Activated B cell treated with CpG ODN at 0.5 μM for 24 hours (primary cell): ENCODE measurements around the gene REG3A. TPM values are rescaled to one million over a fixed set of nuclear protein-coding genes. Genes with fewer than 3 reads are reported as not detected.

Experiments used
- ATAC-seq: fragments of 200-7000 bp; cut with Tn5 transposase; one replicate; pipeline ENCODE4 v1.10.0; 2021; ENCODE audit warnings: low read depth, mild to moderate bottlenecking, moderate library complexity
- CTCF ChIA-PET: fragments of 350-600 bp; sonication (Branson Sonifier 250); formaldehyde crosslinking; loops from one replicate; lab custom pipeline; 2021; ENCODE audit warnings: antibody characterized with exemption; lab: Charles Lee
- POLR2A ChIA-PET: fragments of 350-600 bp; sonication (Branson Sonifier 250); formaldehyde crosslinking; loops from one replicate; lab custom pipeline; 2021; ENCODE audit warnings: antibody characterized with exemption; lab: Charles Lee
- DNase-seq: peaks from one replicate; pipeline ENCODE4 v3.0.0; 2022
- H3K27ac Mint-ChIP-seq: one replicate; pipeline ENCODE4 v1.8.0; 2020; ENCODE audit warnings: mixed read lengths
- H3K27me3 Mint-ChIP-seq: one replicate; pipeline ENCODE4 v1.8.0; 2021; ENCODE audit warnings: mixed read lengths
- H3K36me3 Mint-ChIP-seq: one replicate; pipeline ENCODE4 v1.8.0; 2021; ENCODE audit warnings: low read depth, mixed read lengths
- H3K4me1 Mint-ChIP-seq: one replicate; pipeline ENCODE4 v1.8.0; 2021; ENCODE audit warnings: mixed read lengths
- H3K4me3 Mint-ChIP-seq: one replicate; pipeline ENCODE4 v1.8.0; 2020; ENCODE audit warnings: mild to moderate bottlenecking, mixed read lengths
- H3K9me3 Mint-ChIP-seq: one replicate; pipeline ENCODE4 v1.8.0; 2020; ENCODE audit warnings: mixed read lengths
- CTCF ChIP-seq: fragments of 200-600 bp; IDR thresholded peaks from one replicate; pipeline ENCODE4 v1.8.0; 2022; ENCODE audit warnings: antibody characterized with exemption, mild to moderate bottlenecking
- intact Hi-C: fragments of 100-400 bp; cut with micrococcal nuclease; formaldehyde crosslinking; loops from one replicate; pipeline ENCODE4 v1.15.1; 2024
- total RNA-seq: library from RNA; stranded (reverse); gene quantifications from 2 replicates; pipeline ENCODE4 v1.2.3, GENCODE V29; 2022

The REG3A gene
- total RNA-seq, 1 donor from 2014 or later, result not detected

DNA sequence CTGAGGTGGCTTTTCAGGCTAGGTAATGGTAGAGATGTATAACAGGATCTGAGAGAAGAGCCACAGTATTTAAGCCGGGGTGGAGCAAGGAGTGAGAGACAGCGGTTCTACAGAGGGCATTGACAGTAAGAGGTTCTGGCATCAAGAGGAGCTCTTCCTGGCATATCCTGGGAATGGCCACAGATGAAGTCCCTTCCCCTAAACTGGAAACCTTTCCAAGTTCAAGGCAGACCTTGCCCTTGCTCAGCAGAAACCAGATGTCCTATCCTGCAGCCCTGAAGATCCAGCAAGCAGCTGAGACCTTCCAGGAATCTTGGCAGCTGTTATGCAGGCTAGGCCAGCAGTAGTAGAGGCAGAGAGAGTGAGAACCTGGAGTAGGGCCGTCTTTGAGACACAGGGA, 21.2 kb downstream of the REG3A start:
- CTCF ChIA-PET, result no interaction called here
- no peaks in the 10 kb centered on the region for H3K27me3 Mint-ChIP-seq
- H3K4me3 Mint-ChIP-seq, result no peak overlapping the region
- no peaks in the 10 kb centered on the region for H3K36me3 Mint-ChIP-seq
- peaks cover 2% of the 10 kb centered on the region for H3K9me3 Mint-ChIP-seq
- intact Hi-C loops, result no loop called here
- no peak for TF ChIP-seq CTCF
- DNase-seq (no peak), ATAC-seq (no peak)
- H3K4me1 Mint-ChIP-seq, result no peaks in the 10 kb centered on the region
- no peak overlapping the region for H3K27ac Mint-ChIP-seq
- POLR2A ChIA-PET, result no interaction called here

GRCh38 chr2:79131687-79132086, 27.9 kb downstream of the REG3A start:
- Mint-ChIP-seq H3K36me3 (no peaks in the 10 kb centered on the region), H3K27me3 (no peaks in the 10 kb centered on the region), H3K4me1 (no peaks in the 10 kb centered on the region), H3K4me3 (no peak overlapping the region), H3K27ac (no peak overlapping the region), H3K9me3 (no peaks in the 10 kb centered on the region)
- ATAC-seq, result no peak
- ChIA-PET CTCF (no interaction called here), POLR2A (no interaction called here)
- no peak for DNase-seq
- intact Hi-C loops, result no loop called here
- no peak for TF ChIP-seq CTCF

GRCh38 chr2:79129804-79130203, 29.7 kb downstream of the REG3A start:
- ATAC-seq (no peak), DNase-seq (no peak)
- Mint-ChIP-seq H3K4me3 (no peak overlapping the region), H3K4me1 (no peaks in the 10 kb centered on the region), H3K27ac (no peak overlapping the region), H3K27me3 (no peaks in the 10 kb centered on the region), H3K9me3 (no peaks in the 10 kb centered on the region), H3K36me3 (no peaks in the 10 kb centered on the region)
- TF ChIP-seq CTCF, result no peak
- ChIA-PET CTCF (no interaction called here), POLR2A (no interaction called here)
- intact Hi-C loops, result no loop called here

GRCh38 chr2:79129260-79129659, 30.3 kb downstream of the REG3A start:
- POLR2A ChIA-PET, result no interaction called here
- H3K27me3 Mint-ChIP-seq, result no peaks in the 10 kb centered on the region
- no peaks in the 10 kb centered on the region for H3K36me3 Mint-ChIP-seq
- CTCF ChIA-PET, result no interaction called here
- intact Hi-C loops, result no loop called here
- DNase-seq (no peak), ATAC-seq (no peak)
- H3K27ac Mint-ChIP-seq, result no peak overlapping the region
- H3K4me3 Mint-ChIP-seq, result no peak overlapping the region
- no peaks in the 10 kb centered on the region for H3K9me3 Mint-ChIP-seq
- H3K4me1 Mint-ChIP-seq, result no peaks in the 10 kb centered on the region
- TF ChIP-seq CTCF, result no peak

DNA sequence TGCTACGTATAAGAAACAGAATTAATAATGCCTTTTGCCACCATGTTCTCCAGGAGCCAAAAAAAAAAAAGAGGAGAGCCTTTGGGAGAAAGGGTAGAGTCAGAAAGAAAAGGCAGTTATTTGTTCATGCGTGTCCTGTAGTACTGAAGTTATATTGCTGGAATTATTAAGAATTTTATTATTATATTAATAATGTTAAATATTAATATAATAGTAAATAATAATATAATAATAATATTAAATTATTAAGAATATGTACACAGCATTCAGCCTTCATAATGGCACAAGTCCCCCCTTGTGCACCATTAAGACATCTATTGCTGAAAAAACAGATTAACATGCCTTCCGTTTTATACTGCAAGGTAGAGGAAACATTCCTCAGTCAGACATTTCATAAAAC, 31.1 kb downstream of the REG3A start:
- no peak overlapping the region for H3K4me3 Mint-ChIP-seq
- no peaks in the 10 kb centered on the region for H3K36me3 Mint-ChIP-seq
- no peaks in the 10 kb centered on the region for H3K27me3 Mint-ChIP-seq
- ChIA-PET CTCF (no interaction called here), POLR2A (no interaction called here)
- no peak for ATAC-seq
- H3K4me1 Mint-ChIP-seq, result no peaks in the 10 kb centered on the region
- H3K9me3 Mint-ChIP-seq, result no peaks in the 10 kb centered on the region
- TF ChIP-seq CTCF, result no peak
- intact Hi-C loops, result no loop called here
- no peak overlapping the region for H3K27ac Mint-ChIP-seq
- no peak for DNase-seq
